ENCODE results near the gene TTYH3.

Gene TTYH3

GRCh38 chr7:2617325-2617905 is 14.4 kb upstream of the TTYH3 start:
- DNase-seq, result no peak

GRCh38 chr7:2619116-2619515 is 12.7 kb upstream of the TTYH3 start:
- no peak for DNase-seq

DNA sequence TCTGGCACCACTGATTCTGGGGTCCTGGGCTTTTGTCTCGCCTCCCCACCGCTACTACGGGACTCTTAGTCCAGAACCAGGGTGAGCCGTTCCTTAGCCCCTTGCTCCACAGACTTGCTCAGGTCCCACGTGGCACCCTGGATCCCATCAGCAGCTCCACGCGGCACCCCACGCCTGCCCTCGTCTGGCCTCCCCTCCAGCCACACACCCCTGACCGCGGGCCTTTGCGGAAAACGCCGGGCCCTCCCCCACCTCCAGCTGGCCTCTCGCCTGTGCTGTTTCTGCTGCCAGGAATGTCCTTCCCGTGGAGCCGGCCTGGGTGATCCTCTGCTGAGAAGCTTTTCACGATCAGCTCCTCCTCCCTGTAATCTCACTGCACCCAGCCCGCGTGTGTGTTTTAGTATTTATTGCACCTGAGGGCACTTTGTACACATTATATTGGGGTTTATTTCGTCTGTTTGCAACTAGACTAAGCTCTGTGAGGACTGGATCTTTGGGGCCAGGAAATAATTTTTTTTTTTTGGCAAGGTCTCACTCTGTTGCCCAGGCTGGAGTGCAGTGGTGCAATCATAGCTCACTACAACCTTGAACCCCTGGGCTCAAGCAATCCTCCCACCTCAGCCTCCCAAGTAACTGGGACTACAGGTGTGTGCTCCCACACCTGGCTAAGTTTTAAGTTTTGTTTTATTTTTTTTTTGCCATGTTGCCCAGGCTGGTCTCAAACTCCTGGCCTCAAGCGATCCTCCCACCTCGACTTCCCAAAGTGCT is 10.5 kb upstream of the TTYH3 start:
- DNase-seq, result no peak

GRCh38 chr7:2621948-2622640 is 9.7 kb upstream of the TTYH3 start:
- DNase-seq, result no peak

DNA sequence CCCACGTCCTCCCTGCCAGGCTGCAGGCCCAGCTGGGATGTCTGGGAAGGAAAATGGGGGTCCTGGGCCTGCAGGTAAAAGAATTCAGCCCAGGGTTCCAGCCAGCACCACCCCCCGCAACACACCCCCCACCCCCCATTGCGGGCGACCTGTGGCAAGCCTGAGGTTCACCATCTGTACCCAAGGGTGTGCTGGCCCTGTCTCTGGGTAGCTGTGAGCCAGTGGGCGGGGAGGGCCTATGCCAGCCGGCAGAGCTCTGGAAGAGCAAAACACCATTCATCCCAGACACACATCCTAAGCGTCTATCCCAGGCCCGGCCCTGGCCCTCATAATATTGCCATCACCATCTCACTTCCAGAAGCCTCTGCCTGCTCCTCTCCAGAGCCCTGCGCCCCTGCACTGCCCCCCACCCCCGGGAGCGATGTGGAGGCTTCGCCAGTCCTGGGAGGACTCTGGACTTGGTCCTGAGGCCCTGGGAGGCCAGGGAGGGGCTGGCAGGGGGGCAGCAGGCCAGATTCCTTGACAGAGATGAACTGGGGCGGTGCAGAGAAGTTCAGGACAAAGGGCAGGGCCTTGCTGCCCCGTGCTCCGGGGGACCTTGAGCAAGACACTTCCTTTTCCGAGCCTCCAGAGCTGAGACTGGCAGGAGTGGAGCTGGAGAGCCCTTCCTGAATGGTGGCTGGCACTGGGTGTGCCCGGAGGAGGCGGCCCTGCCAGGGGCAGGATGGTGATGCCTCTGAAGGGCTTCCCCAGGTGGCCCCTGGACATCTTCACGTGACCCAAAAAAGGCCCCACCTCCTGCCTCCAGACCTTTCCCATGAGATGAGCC is 8.7 kb upstream of the TTYH3 start:
- DNase-seq, result no peak

- DNase-seq, result no peak
Measured at GRCh38 chr7:2623698-2624014, 8.1 kb upstream of the TTYH3 start.

DNA sequence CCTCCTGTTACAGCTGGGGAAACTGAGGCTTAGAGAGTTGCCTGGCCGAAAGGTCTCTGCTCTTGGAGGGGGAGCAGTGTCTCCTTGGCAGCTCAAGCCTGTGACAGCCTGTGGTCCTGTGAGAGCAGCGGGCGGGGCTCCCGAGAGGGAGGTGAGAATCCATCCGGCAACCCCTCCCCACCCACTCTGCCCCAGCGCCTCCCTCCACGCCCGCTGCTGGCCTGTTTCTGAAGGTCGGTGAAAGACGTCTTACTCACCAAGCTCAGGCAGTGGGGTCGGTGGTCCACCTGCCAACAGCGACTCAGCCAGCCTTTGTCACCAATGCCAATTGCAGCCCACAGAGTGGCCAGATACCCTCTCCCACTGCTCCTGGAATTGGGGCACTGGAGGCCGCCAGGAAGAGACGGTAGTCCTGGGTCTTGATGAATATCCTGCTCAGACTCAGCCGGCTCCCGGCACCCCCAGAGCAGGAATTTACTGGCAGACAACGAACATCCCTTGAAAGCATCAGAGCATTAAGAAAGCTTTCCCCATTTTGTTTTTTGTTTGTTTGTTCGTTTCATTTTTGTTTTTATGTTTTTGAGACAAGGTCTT is 7.4 kb upstream of the TTYH3 start:
- no peak for DNase-seq

- no peak for DNase-seq
Measured at GRCh38 chr7:2626498-2627117, 5.2 kb upstream of the TTYH3 start.

GRCh38 chr7:2627258-2628129 is 4.3 kb upstream of the TTYH3 start:
- DNase-seq, result no peak

GRCh38 chr7:2628130-2628482 is 3.7 kb upstream of the TTYH3 start:
- DNase-seq, result no peak

DNA sequence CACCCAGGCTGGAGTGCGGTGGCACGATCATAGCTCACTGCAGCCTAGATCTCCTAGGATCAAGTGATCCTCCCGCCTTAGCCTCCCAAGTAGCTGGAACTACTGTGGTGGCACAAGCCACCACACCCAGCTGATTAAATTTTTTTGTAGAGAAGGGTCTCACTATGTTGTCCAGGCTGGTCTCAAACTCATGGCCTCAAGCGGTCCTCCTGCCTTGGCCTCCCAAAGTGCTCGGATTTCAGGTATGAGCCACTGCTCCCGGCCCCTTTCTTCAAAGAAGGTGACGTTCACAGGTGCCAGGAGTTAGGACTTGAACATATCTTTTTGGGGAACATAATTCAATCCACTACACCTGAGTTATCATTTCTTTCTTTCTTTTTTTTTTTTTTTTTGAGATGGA is 2.9 kb upstream of the TTYH3 start:
- DNase-seq, result no peak

DNA sequence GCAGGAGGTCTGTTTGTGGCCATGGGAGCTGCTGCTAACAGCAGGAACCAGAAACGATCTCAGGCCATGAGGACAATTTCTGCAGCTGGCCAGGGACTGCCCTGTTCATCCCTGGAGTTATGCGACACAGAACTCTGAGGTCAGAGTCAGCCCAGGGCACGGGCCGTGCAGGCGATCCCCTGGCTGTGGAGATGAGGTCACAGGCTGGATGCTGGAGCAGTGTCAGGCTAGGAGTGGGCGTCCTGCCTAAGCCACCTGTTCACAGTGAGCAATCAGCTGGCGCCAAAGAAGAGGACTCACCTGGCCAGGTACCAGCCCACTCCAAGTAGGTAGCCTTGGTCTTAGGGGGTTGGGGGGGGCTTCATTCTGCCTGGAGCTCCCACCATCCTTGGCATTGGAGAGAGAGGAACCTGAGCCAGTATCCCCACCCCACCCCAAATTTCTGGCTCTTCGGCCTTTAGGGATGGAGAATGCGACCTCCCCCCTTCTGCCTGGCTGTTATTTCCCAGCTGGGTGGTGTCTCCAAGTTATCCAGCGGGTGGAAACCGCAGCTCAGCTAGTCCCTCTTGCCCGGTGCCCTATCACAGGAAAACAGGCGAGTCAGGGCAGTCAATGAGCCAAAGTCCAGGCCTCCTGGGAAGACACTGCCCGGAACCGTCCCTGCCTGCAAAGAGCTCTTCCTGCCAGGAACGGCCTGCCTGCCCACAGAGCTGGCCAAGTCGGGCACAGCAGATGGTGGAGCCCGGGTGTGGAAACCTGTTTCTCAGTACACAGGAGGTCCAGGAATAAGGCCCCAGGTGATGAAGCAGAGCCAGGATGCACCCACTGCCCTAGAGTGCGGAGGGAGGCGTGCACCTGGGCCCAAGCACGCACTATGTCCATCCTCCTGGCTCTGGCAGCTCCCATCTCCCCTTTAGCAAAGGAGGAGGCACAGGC is 1.8 kb upstream of the TTYH3 start:
- DNase-seq, result no peak

DNA sequence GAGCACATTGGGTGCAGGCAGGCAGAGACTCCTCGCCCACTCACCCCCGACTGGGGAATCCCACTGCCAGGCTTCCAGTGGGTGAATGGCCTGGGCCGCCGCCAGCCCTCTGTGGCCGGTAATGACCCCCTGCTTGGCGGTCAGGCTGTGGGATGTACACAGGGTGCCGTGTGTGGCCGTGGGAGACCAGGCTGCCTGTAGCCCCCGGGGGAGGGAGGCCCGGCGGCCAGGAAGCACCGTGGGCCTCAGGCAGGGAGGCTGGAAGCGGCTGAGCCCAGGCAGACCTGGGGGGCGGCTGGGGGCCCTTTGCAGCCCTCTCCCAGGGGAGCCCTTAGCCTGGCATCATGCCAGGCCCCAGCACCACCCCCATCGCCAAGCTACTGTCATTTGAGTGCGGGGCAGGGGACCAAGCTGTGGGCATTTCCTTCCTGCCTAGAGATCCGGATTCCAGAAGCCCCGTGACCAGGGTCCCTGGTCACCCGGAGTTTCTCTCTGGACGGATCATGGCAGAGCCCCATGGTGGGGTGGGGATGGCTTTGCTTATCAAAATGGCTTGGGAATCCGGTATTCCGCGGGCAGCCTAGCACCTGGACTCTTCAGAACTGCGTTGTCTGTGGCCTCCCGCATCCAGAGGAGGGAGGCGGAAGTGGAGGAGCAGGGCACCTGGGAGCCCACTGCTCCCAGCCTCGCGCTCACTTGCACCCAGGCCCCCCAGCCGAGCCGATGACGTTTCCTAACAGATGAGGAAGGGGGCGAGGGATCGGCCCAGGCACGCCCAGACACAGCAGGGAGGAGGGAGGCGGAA is 1.1 kb downstream of the TTYH3 start:
- DNase-seq, result peak in 1 of 4 experiments; percentile 22

DNA sequence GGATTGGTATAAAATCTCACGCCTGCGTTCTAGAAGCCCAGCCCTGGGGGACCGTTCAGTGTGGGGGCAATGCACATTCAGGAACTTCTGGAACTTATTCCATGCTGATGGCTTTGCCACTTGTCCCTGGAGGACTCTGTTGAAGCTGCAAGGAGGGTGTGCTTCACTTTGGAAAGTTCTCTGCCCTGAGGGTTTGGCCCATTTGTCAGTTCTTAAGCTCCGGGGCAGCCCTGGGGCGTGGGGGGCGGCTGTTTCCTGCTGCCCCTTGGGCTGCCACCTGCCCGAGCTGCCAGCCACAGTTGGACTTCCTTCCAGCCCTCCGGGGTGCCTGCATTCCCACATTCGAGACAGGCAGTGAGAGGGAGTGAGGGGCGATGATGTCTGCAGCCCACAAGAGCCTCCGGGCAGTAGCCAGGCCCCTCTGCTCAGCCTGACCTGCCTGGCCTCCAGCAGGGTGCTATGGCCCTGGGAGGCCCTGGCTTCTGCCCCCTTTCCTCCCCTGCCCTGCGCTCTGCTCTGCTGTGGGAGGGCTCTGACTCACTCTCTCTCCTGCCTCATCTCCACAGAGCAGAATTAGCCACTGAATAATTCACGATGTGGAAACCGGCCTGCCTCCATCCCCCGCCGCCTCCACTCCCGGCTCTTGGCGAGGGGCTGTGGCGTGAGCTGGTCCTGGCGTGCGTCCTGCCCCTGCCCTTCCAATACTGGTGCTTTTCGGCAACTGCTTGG is 1.9 kb downstream of the TTYH3 start:
- DNase-seq, result no peak

DNA sequence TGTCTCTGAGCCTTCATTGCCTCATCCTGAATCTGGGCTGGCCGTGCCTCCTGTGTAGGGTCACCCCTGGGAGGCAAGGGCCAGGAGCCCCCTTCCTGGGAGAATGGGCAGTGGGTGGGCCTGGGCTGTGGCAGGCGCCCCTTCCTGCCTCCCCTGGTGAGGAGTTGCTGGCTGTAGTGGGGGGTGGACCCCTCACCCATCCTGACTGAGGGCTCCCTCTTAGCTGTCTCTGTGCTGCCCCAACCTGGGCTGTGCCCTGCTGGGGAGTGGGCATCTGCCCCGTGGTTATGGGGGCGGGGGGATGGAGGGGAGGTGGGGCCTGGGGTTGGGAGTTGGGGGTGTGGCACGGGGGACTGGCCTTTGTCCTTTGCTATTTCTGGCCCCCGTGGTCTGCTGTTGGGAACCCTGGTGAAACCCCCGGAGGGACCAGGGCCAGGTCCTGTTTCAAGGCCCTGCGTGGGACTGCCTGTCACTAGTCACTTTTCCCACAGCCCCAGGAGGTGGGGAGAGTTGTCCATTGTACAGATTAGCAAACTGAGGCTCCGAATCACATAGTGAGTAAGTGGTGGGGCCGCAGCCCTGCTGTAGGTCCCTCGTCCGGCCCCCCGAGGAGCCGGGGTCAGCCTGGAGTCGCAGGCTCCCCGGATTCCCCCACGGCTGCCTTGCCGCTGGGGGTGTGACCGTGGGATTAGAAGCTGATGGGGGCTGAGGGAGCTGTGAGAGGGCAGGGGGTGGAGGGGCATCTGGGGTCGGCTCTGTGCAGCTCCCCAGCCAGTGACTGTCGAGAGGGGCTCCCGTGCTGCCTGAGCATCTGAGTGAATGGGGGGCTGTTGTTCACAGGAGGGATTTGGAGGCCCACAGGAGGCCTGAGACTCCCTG is 2.7 kb downstream of the TTYH3 start:
- no peak for DNase-seq

GRCh38 chr7:2635148-2635668 is 3.4 kb downstream of the TTYH3 start:
- no peak for DNase-seq

Measured in activated naive CD4-positive, alpha-beta T cell (primary cell).